ENCODE results near the gene CST3.

The CST3 gene

GRCh38 chr20:23602699-23603098, 35.1 kb downstream of the CST3 start:
- DNase-seq (ENCODE audit: low read depth, low spot score), result no peak

GRCh38 chr20:23602241-23602640, 35.5 kb downstream of the CST3 start:
- no peak for DNase-seq (ENCODE audit: low read depth, low spot score)

GRCh38 chr20:23601715-23602114, 36.0 kb downstream of the CST3 start:
- DNase-seq (ENCODE audit: low read depth, low spot score), result no peak

- no peak for DNase-seq (ENCODE audit: low read depth, low spot score)
Measured at GRCh38 chr20:23598481-23598880, 39.3 kb downstream of the CST3 start.

- no peak for DNase-seq (ENCODE audit: low read depth, low spot score)
Measured at GRCh38 chr20:23596579-23597250, 41.0 kb downstream of the CST3 start.

GRCh38 chr20:23595941-23596340, 41.8 kb downstream of the CST3 start:
- no peak for DNase-seq (ENCODE audit: low read depth, low spot score)

- no peak for DNase-seq (ENCODE audit: low read depth, low spot score)
Measured at GRCh38 chr20:23588434-23589403, 49.0 kb downstream of the CST3 start.

GRCh38 chr20:23587631-23588030, 50.1 kb downstream of the CST3 start:
- no peak for DNase-seq (ENCODE audit: low read depth, low spot score)

GRCh38 chr20:23586735-23587525, 50.8 kb downstream of the CST3 start:
- DNase-seq (ENCODE audit: low read depth, low spot score), result no peak

- no peak for DNase-seq (ENCODE audit: low read depth, low spot score)
Measured at GRCh38 chr20:23585808-23586734, 51.7 kb downstream of the CST3 start.

- DNase-seq (ENCODE audit: low read depth, low spot score), result no peak
Measured at GRCh38 chr20:23585449-23585807, 52.3 kb downstream of the CST3 start.

- no peak for DNase-seq (ENCODE audit: low read depth, low spot score)
Measured at GRCh38 chr20:23584434-23585199, 53.1 kb downstream of the CST3 start.

All from activated naive CD8-positive, alpha-beta T cell treated with anti-CD3 and anti-CD28 coated beads, Interleukin-2, amount 50 U/mL, for 16 hours (primary cell).